ENCODE measurements around the gene CNDP1. TPM values are rescaled to one million over a fixed set of nuclear protein-coding genes. Genes with fewer than 3 reads are reported as not detected.

CNDP1 gene
- total RNA-seq, 1 experiment from 2014 or later: not detected

DNA sequence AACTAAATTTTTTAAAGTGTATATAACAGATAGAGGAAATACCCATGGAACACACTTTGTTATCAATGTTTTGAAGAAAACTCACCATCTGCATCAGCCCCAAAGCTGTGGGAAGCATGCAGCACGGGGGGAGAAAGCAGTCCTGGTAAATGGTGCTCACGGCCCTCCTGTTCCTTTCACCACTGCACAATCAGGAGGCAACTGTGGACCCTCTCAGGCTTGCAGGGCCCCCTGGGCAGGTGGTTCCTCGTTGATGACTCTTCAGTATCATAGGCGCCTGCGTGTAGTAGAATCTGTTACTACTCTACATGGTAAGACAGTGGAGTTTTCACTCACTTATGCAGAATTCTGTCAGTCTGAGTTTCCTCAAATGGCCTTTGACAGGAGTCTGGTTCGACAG, 4.9 kb upstream of the CNDP1 start:
- no peaks in the 10 kb centered on the region for H3K36me3 Mint-ChIP-seq (ENCODE audit: insufficient read depth, unreplicated experiment)
- peaks cover 7% of the 10 kb centered on the region for H3K4me1 Mint-ChIP-seq (ENCODE audit: low read depth, unreplicated experiment)
- CTCF ChIA-PET: no interaction called here
- intact Hi-C loops (cut with micrococcal nuclease; ENCODE audit: unreplicated experiment): no loop called here
- no peak overlapping the region for H3K4me3 Mint-ChIP-seq (ENCODE audit: low read depth, unreplicated experiment)
- H3K27ac Mint-ChIP-seq (ENCODE audit: unreplicated experiment): no peak overlapping the region
- DNase-seq: no peak
- peaks cover 49% of the 10 kb centered on the region for H3K27me3 Mint-ChIP-seq (ENCODE audit: unreplicated experiment)
- TF ChIP-seq, protein P1, sequence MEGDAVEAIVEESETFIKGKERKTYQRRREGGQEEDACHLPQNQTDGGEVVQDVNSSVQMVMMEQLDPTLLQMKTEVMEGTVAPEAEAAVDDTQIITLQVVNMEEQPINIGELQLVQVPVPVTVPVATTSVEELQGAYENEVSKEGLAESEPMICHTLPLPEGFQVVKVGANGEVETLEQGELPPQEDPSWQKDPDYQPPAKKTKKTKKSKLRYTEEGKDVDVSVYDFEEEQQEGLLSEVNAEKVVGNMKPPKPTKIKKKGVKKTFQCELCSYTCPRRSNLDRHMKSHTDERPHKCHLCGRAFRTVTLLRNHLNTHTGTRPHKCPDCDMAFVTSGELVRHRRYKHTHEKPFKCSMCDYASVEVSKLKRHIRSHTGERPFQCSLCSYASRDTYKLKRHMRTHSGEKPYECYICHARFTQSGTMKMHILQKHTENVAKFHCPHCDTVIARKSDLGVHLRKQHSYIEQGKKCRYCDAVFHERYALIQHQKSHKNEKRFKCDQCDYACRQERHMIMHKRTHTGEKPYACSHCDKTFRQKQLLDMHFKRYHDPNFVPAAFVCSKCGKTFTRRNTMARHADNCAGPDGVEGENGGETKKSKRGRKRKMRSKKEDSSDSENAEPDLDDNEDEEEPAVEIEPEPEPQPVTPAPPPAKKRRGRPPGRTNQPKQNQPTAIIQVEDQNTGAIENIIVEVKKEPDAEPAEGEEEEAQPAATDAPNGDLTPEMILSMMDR (IDR thresholded peaks at IDR 0.05; ENCODE audit: unreplicated experiment): no peak
- BruUV-seq (replicated peaks): no TSS peak
- no peaks in the 10 kb centered on the region for H3K9me3 Mint-ChIP-seq (ENCODE audit: low read depth, unreplicated experiment)

DNA sequence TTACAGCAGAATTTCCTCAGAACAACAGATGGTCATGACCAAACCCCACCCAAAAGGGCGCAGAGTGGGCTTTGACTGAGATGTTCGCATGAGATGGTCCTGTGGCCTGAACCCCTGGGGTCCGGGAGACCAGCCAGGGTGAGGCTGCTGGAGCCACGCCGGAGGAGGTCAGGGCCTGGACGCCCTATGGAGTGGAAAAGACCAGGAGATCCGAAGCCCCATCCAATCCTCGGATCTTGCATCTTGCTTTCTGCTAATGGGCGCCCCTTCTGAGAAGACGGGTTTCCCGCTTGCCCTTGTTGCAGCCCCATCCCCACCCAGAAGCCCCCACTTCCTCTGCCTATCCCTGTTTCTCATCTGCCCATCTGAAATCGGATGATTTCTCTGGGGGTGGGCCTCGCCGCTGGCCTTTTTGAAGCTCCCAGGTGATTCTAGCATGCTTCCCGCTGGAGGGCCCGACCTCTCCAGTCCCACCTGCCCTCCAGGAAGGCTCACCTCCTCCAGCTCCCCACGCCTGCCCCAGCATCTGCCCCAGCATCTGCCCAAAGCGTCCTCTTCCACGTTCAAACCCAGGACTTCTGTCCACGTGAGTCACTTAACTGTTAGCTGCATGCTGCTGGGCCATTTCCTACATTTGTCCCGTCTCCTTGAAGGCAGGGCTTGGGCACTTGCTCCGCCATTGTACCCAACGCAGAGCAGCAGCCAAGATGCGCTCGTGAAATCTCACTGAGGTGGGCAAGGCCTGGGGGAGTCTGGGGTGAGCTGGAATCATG, 4.3 kb upstream of the CNDP1 start:
- intact Hi-C loops (cut with micrococcal nuclease; ENCODE audit: unreplicated experiment): no loop called here
- CTCF ChIA-PET: no interaction called here
- no TSS peak for BruUV-seq (replicated peaks)
- Mint-ChIP-seq H3K4me1 (ENCODE audit: low read depth, unreplicated experiment) (peaks cover 7% of the 10 kb centered on the region), H3K9me3 (ENCODE audit: low read depth, unreplicated experiment) (no peaks in the 10 kb centered on the region), H3K27ac (ENCODE audit: unreplicated experiment) (no peak overlapping the region), H3K36me3 (ENCODE audit: insufficient read depth, unreplicated experiment) (no peaks in the 10 kb centered on the region), H3K27me3 (ENCODE audit: unreplicated experiment) (peaks cover 49% of the 10 kb centered on the region), H3K4me3 (ENCODE audit: low read depth, unreplicated experiment) (no peak overlapping the region)
- TF ChIP-seq, protein P1 (IDR thresholded peaks at IDR 0.05; ENCODE audit: unreplicated experiment): no peak
- DNase-seq: no peak

DNA sequence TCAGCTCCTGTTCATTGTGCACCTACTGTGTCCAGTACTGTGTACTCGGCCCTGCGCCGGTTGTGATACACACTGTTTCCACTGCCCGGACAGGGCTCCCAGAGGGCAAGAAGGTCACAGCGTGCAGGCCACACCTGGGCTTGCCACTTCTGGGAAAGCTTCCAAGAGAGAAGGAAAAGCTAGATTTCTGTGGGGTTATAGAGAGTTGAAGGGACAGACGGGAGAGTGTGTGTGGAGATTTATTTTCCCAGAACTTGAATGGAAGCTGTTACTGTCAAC, 3.8 kb upstream of the CNDP1 start:
- CTCF ChIA-PET: no interaction called here
- Mint-ChIP-seq H3K27ac (ENCODE audit: unreplicated experiment) (no peak overlapping the region), H3K4me1 (ENCODE audit: low read depth, unreplicated experiment) (peaks cover 7% of the 10 kb centered on the region), H3K27me3 (ENCODE audit: unreplicated experiment) (peaks cover 49% of the 10 kb centered on the region), H3K4me3 (ENCODE audit: low read depth, unreplicated experiment) (no peak overlapping the region), H3K36me3 (ENCODE audit: insufficient read depth, unreplicated experiment) (no peaks in the 10 kb centered on the region), H3K9me3 (ENCODE audit: low read depth, unreplicated experiment) (no peaks in the 10 kb centered on the region)
- DNase-seq: no peak
- TF ChIP-seq, protein P1 (IDR thresholded peaks at IDR 0.05; ENCODE audit: unreplicated experiment): no peak
- no TSS peak for BruUV-seq (replicated peaks)
- intact Hi-C loops (cut with micrococcal nuclease; ENCODE audit: unreplicated experiment): no loop called here

DNA sequence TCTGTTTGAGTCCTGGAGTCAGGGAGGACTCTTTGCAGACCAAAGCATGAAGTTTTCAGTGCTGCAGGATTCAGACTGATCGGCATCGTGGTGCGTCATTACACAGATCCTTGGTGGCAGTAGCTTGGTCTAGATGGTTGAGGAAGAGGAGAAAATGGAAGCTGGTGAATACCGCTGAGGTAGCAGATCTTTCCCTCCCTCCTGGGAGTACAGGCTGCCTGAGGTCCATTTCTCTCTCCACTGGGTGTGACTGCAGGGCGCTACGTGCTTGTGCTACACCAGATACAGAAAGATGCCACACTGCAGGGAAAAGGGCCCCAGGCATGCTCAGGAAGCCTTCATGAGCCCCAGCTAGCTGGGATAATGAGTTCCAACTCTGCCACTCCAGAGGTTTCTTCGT, 3.3 kb upstream of the CNDP1 start:
- Mint-ChIP-seq H3K4me3 (ENCODE audit: low read depth, unreplicated experiment) (no peak overlapping the region), H3K36me3 (ENCODE audit: insufficient read depth, unreplicated experiment) (no peaks in the 10 kb centered on the region), H3K27ac (ENCODE audit: unreplicated experiment) (no peak overlapping the region), H3K27me3 (ENCODE audit: unreplicated experiment) (peaks cover 49% of the 10 kb centered on the region), H3K9me3 (ENCODE audit: low read depth, unreplicated experiment) (no peaks in the 10 kb centered on the region), H3K4me1 (ENCODE audit: low read depth, unreplicated experiment) (peaks cover 6% of the 10 kb centered on the region)
- DNase-seq: no peak
- no TSS peak for BruUV-seq (replicated peaks)
- CTCF ChIA-PET: interaction anchor here (0.6 kb wide), 1 partner anchor 39 kb away, joined by 4 read pairs; no protein-coding TSS in a partner anchor
- TF ChIP-seq, protein P1 (IDR thresholded peaks at IDR 0.05; ENCODE audit: unreplicated experiment): no peak
- intact Hi-C loops (cut with micrococcal nuclease; ENCODE audit: unreplicated experiment): no loop called here
